HG03439 (cell line): ENCODE data around the gene SEMA6B.
"Not testable (repeated sequence)": the region's sequence is repeated elsewhere in the genome, so short reads cannot be mapped to it uniquely, and the experiment has no call there.

Experiments
- ATAC-seq: cut with Tn5 transposase; IDR thresholded peaks from one replicate; pipeline ENCODE4 v1.9.1; 2021; ENCODE audit warnings: mild to moderate bottlenecking, moderate library complexity; ENCODE audit not compliant: unreplicated experiment

Gene SEMA6B

GRCh38 chr19:4573682-4574081 is 14.2 kb upstream of the SEMA6B start:
- no peak for ATAC-seq

DNA sequence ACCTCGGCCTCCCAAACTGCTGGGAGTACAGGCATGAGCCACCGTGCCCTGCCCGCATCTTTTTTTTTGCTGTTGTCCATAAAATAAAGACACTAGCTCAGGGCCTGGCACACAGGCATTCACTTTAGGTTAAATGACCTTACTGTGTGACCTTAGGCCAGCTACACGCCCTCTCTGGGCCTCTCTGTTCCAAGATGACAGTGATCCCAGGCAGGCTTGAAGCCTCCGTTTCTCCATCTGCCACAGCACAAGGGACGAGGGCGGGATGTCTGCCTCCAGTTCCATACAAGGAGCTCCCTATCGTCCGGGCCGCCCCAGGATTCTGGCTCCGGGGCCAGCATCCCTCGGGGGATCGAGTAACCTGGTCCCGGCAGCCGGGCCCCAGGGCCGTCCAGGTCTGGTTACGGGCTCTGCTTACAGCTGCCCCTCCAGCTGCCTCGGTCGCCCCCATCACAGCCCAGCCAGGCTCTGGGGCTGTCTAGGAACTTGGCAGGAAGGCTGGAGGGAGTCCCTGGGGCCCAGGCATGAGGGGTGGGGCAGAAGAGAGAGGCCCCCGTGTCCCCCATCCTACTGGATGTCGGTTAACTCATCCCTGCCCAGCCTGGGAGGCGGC is 11.9 kb upstream of the SEMA6B start:
- no peak for ATAC-seq

DNA sequence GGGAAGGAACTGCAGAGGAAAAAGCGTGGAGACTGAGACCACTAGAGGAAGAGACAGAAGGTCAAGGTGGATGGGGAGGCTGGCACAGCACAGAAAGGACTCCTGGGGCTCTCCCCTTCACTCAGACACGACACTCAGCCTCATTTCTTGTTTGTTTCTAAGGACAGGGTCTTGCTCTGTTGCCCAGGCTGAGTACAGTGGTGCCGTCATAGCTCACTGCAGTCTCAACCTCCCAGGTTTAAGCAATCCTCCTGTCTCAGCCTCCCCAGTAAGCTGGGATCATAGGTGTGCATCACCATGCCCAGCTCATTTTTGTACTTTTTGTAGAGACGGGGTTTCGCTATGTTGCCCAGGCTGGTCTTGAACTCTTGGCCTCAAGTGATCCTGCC is 11.4 kb upstream of the SEMA6B start:
- no peak for ATAC-seq

DNA sequence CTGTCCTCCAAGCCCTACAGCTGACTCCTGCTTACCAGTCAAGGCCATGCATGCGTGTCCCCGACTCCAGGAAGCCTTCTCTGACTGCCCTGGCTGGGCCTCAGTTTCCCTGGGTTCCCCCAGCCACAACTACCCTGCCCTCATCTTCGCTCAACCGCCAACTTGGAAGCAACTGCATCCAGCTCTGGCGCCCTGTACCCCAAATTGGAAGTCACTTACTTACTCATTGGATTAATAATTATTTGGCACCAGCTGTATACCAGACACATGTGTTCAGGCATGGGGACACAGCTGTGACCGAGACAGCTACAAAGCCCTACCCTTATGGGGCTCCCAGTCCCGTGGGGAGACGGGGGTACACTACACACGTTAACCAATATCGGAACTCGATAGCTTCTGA is 10.9 kb upstream of the SEMA6B start:
- ATAC-seq, result no peak

DNA sequence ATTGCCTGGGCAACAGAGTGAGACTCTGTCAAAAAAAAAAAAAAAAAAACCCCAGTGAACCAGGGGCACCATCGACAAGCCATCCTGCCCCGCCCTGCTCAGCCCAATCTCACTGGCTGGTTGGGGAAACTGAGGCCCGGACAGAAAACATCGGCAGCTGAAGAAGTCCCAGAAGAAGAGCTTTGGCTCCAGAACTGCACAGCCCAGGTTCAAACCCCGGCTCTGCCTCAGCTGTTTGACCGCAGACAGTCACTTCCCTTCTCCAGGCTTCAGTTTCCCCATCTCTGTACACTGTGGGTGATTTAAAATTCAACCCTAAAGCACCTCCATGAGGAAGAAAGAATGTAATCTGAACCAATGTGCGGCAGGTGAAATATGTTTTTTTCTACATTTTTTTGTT is 9.4 kb upstream of the SEMA6B start:
- ATAC-seq, result no peak

DNA sequence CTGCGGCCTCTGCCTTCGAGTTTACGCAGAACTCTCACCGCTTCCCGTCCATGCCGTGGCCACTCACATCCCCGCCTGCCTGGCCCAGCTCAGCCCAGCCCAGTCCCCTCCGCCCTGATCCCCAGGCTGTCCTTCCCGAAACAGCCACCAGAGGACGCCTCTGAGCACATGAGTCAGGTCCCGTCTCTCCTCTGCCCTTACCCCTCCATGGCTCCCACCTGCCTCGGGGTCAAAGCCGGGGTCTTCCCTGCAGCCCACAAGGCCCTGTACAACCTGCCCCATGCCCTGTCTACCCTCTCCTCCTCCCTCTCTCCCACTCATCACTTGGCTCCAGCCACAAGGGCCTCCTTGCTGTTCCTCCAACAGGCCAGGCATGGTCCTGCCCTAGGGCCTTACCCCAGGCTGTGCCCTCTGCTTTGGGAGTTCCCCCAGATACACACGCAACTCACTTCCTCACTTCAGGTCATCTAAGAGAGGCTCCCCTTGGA is 8.1 kb upstream of the SEMA6B start:
- no peak for ATAC-seq

DNA sequence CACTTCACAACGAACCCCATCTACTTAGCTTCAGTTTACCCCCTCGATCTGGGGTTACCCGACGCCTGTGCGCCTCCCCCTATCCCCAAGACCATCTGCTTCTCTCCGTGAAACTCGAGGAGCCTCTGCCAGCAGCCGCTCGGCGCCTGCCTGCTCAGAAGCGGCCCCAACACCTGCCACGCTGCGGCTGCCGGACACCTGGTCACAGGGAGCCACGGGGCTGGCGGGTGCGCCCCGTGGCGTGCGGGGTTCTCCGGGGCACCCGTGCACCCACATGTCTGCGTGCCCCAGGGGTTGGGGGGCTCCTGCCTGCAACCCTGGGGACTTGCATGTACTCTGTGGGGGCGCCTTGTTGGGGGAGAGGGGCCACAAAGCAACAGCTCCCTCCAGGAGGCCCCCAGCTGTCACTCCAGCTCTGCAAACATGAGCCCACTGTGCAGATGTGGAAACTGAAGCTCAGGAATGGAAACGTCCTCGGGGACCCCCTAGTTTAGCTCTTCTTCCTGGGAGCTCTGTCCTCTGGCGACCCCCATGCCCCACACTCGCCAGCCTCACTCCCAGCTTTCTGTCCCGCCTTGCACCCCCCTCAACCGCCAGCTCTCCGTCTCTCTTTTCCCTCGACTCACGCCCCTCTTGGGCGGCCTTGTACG is 7.0 kb upstream of the SEMA6B start:
- no peak for ATAC-seq

- not testable (repeated sequence) for ATAC-seq
Observed at GRCh38 chr19:4563562-4563961, 4.1 kb upstream of the SEMA6B start.

GRCh38 chr19:4562085-4562484 is 2.6 kb upstream of the SEMA6B start:
- ATAC-seq, result not testable (repeated sequence)

DNA sequence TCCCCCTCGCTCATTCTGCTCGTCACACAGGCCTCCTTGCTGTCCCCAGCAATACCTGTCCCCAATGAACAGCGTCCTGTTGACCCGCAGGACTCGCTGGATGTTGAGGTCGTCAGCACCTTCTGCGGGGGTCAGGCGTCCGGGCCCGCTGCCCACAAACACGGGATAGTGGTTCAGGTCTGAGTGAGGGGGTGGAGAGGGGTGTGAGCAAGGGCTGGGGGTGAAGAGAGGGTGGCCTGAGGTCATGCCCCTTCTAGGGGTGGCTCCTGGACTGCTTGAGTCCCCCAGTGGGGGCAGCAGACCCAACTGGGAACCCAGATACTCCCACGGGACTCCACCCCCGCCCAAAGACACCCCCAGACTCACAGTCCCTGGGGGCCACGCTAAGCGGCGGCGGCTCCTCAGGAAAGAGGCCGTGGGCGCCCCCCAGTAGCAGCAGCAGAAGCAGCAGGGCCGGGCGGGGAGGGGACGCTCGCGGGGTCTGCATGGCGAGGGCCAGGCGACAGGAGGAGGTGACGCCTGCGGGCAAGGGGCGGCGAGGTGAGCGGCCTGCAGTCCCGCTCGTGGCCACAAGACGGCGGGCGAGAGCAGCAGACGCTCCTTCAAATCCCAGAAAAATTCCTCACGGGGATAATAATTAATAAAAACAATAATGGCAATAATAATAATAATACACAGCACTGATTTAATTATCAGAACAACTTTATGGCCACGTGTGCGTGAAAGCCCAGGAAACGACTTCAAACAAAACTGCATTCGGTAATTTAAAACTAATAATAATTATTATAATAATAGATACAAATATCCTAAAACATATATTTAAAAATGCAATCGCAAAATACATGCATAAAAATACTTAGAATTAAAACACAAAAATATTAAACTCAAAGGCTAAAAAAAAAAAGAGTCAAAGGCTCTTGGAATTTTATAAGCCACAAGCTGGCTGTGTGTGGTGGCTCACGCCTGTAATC is 1.2 kb downstream of the SEMA6B start:
- ATAC-seq, result no peak

DNA sequence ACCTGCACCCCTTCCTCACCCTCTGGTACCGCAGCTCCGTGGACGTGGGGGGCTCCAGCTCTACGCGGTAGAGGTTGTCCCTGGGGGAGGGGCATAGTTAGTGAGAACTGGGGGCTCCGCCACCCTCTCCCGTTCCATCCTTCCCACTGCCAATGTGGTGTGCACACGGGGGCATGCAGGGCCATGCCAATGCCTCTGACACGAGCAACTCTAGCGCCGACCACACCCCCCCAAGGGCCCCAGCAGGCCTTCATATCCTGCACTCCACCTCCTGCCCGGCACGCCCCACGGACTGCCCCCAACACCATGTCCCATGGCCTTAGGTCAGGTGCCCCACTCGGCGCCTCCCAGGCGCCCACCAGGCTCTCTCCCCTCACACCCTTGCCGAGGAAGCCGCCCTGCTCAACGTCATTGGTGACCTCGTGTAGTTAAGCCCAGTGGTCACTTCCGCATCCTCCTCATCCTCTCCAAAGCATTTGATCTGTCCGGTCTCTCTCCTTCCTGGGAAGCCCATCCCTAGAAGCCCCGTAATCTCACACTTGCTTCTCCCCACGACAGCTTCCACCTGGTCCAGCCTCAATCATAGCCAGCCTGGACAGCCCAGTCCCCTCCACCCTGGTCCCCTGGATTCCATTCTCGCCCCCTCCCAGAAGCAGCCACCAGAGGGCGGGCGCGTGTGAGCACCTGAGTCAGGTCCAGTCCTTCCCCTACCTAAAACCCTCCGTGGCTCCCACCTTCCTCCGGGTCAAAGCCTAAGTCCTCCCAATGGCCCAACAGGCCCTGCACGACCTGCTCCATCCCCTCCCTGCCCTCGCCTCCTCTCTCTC is 2.1 kb downstream of the SEMA6B start:
- no peak for ATAC-seq

DNA sequence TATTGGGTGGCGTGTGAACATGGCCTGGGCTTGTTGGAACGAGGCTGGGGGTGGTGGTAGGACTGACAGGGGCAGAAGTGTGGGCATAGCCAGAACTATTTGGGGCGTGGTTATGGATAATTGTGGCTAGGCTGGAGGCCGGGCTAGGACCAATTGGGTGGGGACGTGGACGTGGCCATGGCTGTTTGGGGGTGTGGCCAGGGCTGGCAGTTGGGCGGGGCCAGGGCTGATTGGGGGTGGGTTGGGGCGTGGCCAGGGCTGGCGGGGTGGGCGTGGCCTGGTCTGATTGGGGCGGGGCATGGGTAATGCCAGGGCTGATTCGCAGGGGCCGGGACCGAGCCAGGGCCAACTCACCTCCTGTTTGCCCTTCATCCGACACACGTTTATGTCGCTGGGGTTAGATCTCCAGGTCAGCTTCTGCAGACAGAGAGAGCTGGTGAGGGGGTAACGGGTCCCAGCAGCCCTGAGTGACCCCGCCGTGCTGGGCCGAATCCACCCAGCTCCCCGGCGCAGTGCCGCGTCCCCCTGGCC is 2.8 kb downstream of the SEMA6B start:
- no peak for ATAC-seq

GRCh38 chr19:4555657-4556561 is 3.6 kb downstream of the SEMA6B start:
- no peak for ATAC-seq

DNA sequence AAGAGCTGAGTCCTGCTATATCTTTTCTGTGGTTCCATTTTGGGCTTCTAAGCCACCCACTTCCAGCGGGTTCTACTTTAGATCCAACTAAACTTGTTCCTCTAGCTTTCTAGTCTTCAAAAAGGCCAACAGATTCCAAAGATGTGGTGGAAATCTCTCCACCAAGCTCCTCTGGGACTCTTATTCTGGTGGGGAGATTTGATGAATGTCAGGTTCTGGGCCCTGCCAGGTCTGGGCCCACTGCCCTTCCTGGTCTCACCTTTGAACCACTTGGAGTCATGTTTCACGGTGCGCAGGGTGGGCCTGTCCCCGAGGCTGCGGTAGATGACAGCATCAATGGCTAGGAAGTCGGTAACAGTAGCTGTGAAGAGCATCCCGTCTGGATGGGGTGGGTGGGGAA is 4.8 kb downstream of the SEMA6B start:
- ATAC-seq, result no peak

GRCh38 chr19:4553775-4554174 is 5.7 kb downstream of the SEMA6B start:
- ATAC-seq, result no peak

DNA sequence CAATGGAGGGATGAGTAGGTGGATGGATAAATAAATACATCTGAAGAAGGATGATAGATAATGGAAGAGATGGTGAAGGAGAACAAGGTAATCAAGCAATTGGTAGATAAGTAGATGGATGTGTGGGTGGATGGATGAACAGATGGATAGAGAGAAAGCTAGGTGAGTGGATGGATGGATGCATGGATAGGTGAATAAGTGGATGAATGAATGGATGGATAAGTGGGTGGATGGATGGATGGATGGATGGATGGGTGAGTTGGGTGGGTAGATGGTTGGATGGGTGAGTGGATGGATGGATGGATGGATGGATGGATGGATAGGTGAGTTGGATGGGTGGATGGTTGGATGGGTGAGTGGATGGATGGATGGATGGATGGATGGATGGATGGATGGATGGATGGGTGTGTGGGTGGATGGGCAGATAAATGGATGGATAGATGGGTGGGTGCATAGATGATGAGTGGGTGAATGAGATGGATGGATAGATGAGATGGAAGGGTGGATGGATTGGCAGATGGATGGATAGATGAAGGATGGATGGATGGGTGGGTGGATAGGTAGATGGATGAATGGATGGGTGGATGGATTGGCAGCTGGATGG is 6.3 kb downstream of the SEMA6B start:
- no peak for ATAC-seq

DNA sequence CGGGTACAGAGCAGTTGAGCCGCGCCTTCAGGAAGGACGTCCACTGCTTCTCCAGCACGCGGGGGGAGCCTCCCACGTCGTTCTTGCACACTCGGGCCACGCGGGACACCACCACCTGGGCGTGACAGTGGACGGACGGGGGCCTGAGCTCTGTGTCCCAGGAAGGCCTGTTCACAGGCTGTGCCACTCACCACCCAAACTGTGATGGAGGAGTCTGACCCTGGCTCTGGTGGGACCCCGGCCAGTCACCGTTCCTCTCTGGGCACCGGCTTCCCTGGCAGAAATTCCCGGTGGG is 7.0 kb downstream of the SEMA6B start:
- ATAC-seq, result no peak

DNA sequence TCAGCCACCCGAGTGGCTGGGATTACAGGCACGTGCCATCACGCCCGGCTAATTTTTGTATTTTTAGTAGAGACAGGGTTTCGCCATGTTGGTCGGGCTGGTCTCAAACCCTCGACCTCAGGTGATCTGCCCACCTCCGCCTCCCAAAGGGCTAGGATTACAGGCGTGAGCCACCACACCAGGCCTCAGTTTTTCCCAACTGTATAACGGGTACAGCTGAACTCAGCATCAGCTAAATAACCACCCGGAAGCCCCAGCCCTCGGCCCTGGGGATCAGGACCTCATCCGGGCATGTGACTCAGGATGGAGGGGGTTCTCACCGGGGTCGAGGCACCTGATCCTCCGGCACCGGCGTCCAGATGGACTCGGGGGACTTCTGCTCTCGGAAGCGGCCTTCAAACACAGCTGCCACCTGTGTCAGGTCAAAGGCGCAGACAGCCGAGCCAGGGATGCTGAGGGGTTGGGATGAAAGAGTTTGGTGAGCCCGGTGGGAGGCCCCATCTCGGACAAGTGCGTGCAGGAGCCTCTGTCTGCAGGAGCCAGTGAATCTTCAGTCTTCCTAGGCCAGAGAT is 8.9 kb downstream of the SEMA6B start:
- no peak for ATAC-seq

DNA sequence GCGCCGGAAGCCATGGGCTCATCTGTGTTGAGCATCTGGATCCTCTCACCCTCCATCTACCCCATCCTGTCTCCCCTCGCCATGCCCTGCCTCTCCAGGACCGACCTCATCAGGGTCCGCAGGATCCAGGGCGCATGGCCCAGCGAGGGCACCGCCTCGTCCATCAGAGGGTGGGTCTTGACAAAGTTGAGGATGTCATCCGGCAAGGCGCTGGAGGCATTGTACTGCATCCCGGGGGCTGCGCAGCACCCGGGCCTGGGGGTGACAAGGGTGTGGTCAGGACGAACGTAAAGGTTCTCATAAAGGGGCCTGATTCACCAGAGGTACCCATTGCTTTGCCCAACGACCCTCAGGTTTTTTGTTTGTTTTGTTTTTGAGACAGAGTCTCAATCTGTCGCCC is 9.5 kb downstream of the SEMA6B start:
- ATAC-seq, result no peak
